Measurements from ENCODE around the gene LGALS7.

- TF ChIP-seq EZH2 (IDR thresholded peaks at IDR 0.05; ENCODE audit: insufficient read depth, poor library complexity, severe bottlenecking) = no peak
- TF ChIP-seq EZH2phosphoT487 (IDR thresholded peaks at IDR 0.05; ENCODE audit: insufficient read depth, low read depth) = no peak
Observed at GRCh38 chr19:38740257-38740592, 33.1 kb downstream of the LGALS7 start.
